ENCODE data around the gene ASCL2.
"Not testable (repeated sequence)": the region's sequence is repeated elsewhere in the genome, so short reads cannot be mapped to it uniquely, and the experiment has no call there.

DNA sequence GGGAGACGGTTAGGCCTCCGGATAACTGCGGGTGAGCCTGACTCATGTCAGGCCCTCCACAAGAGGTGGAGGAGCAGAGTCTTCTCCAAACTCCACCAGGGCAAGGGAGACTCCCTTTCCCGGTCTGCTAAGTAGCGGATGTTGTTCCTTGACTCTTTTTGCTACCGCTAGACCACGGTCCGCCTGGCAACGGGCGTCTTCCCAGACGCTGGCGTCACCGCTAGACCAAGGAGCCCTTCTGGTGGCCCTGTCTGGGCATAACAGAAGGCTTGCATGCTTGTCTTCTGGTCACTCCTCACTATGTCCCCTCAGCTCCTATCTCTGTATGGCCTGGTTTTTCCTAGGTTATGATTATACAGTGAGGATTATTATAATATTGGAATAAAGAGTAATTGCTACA lies 16.0 kb upstream of the ASCL2 start:
- not testable (repeated sequence) for TF ChIP-seq POLR2A (IDR thresholded peaks at IDR 0.05; ENCODE audit: low read depth, low read length); RAD21 (IDR thresholded peaks at IDR 0.05; ENCODE audit: low read length); MAFK (IDR thresholded peaks at IDR 0.05; ENCODE audit: low read depth, low read length); CHD1 (IDR thresholded peaks at IDR 0.05; ENCODE audit: low read depth, low read length); CEBPB (IDR thresholded peaks at IDR 0.05; ENCODE audit: low read depth, low read length); SMC3 (IDR thresholded peaks at IDR 0.05; ENCODE audit: low read depth, low read length)
- TF ChIP-seq, protein P1, sequence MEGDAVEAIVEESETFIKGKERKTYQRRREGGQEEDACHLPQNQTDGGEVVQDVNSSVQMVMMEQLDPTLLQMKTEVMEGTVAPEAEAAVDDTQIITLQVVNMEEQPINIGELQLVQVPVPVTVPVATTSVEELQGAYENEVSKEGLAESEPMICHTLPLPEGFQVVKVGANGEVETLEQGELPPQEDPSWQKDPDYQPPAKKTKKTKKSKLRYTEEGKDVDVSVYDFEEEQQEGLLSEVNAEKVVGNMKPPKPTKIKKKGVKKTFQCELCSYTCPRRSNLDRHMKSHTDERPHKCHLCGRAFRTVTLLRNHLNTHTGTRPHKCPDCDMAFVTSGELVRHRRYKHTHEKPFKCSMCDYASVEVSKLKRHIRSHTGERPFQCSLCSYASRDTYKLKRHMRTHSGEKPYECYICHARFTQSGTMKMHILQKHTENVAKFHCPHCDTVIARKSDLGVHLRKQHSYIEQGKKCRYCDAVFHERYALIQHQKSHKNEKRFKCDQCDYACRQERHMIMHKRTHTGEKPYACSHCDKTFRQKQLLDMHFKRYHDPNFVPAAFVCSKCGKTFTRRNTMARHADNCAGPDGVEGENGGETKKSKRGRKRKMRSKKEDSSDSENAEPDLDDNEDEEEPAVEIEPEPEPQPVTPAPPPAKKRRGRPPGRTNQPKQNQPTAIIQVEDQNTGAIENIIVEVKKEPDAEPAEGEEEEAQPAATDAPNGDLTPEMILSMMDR (conservative IDR thresholded peaks at IDR 0.05; ENCODE audit: low read depth, low read length): not testable (repeated sequence)
- TF ChIP-seq, protein P2, sequence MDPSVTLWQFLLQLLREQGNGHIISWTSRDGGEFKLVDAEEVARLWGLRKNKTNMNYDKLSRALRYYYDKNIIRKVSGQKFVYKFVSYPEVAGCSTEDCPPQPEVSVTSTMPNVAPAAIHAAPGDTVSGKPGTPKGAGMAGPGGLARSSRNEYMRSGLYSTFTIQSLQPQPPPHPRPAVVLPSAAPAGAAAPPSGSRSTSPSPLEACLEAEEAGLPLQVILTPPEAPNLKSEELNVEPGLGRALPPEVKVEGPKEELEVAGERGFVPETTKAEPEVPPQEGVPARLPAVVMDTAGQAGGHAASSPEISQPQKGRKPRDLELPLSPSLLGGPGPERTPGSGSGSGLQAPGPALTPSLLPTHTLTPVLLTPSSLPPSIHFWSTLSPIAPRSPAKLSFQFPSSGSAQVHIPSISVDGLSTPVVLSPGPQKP (IDR thresholded peaks at IDR 0.05; ENCODE audit: borderline replicate concordance, low read depth, low read length): not testable (repeated sequence)

Measured in IMR-90 (cell line).